ENCODE results near the gene RFTN2.

GRCh38 chr2:197633109-197633657 lies 42.2 kb downstream of the RFTN2 start:
- no peak for TF ChIP-seq CTCF (IDR thresholded peaks at IDR 0.05)
- no peak for TF ChIP-seq EZH2 (IDR thresholded peaks at IDR 0.05)
- TF ChIP-seq EZH2phosphoT487 (IDR thresholded peaks at IDR 0.05) = no peak
